Cardiac muscle cell (in vitro differentiated cells and primary cell): ENCODE results near the gene AMBN. TPM values are rescaled to one million over a fixed set of nuclear protein-coding genes. Genes with fewer than 3 reads are reported as not detected.

Experiments
- DNase-seq, 2 donors: peaks; one replicate each; pipeline versions ENCODE4 v3.0.0 to v3.0.0-alpha.2; 2010 to 2017; ENCODE audit warnings: low read depth in 1 of 2, low spot score in 1 of 2
- H3K27ac ChIP-seq: fragments of 200-600 bp; sonication (generic); 2 replicates; pipeline ENCODE4 v1.5.1; 2016
- H3K27me3 ChIP-seq: fragments of 200-600 bp; sonication (generic); 2 replicates; pipeline ENCODE4 v1.6.0; 2016; ENCODE audit warnings: control low read depth
- H3K36me3 ChIP-seq: fragments of 200-600 bp; sonication (generic); 2 replicates; pipeline ENCODE4 v1.5.1; 2016; ENCODE audit warnings: control low read depth
- H3K4me1 ChIP-seq: fragments of 200-600 bp; sonication (generic); 2 replicates; pipeline ENCODE4 v1.8.1; 2017; ENCODE audit warnings: low read depth, mild to moderate bottlenecking, mixed run types
- H3K4me3 ChIP-seq: fragments of 200-600 bp; sonication (generic); 2 replicates; pipeline ENCODE4 v1.5.1; 2016; ENCODE audit warnings: mild to moderate bottlenecking
- H3K9me3 ChIP-seq: fragments of 200-600 bp; sonication (generic); 2 replicates; pipeline ENCODE4 v1.5.1; 2017; ENCODE audit warnings: low read depth, mild to moderate bottlenecking, control low read depth
- polyA plus RNA-seq: library from polyadenylated mRNA; unstranded; fragments of >200 nt; fragmentation: Nextera tagmentation; extraction: Ambion mirVana; gene quantifications from 2 replicates; pipeline ENCODE4 v1.2.1, GENCODE V29; 2016
- total RNA-seq: library from RNA; depleted of rRNA; stranded (reverse); fragments of >200 nt; gene quantifications from 2 replicates; pipeline ENCODE4 v1.2.3, GENCODE V29; 2016
- TF ChIP-seq, protein P1 (sequence below): IDR thresholded peaks from 2 replicates; pipeline ENCODE4 v1.5.1; 2012; ENCODE audit warnings: low read depth, mild to moderate bottlenecking, low read length

AMBN gene
- total and polyA plus RNA-seq, 2 experiments from 2014 or later, result not detected

DNA sequence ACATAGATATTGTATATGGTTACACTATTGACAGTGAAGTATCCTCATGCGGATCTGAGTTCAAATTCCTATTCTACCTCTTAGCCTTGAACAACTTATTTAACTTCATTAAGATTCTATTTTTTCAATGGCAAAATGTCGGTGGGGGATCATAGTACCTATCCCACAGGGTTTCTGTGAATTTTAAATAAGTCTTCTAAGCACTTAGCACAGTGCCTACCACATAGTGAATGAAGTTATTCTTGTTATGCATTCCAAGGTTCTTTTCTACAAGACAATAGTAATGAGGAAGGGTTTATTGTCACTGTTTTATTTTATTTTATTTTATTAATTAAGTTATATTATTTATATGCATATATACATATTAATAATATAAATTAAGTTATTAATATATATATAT is 27.7 kb downstream of the AMBN start:
- no peak overlapping the region for H3K4me3 ChIP-seq
- TF ChIP-seq, protein P1, sequence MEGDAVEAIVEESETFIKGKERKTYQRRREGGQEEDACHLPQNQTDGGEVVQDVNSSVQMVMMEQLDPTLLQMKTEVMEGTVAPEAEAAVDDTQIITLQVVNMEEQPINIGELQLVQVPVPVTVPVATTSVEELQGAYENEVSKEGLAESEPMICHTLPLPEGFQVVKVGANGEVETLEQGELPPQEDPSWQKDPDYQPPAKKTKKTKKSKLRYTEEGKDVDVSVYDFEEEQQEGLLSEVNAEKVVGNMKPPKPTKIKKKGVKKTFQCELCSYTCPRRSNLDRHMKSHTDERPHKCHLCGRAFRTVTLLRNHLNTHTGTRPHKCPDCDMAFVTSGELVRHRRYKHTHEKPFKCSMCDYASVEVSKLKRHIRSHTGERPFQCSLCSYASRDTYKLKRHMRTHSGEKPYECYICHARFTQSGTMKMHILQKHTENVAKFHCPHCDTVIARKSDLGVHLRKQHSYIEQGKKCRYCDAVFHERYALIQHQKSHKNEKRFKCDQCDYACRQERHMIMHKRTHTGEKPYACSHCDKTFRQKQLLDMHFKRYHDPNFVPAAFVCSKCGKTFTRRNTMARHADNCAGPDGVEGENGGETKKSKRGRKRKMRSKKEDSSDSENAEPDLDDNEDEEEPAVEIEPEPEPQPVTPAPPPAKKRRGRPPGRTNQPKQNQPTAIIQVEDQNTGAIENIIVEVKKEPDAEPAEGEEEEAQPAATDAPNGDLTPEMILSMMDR, result no peak
- H3K27me3 ChIP-seq, result no peaks in the 10 kb centered on the region
- no peaks in the 10 kb centered on the region for H3K4me1 ChIP-seq
- no peaks in the 10 kb centered on the region for H3K36me3 ChIP-seq
- no peak for DNase-seq
- H3K27ac ChIP-seq, result no peak overlapping the region
- no peaks in the 10 kb centered on the region for H3K9me3 ChIP-seq

DNA sequence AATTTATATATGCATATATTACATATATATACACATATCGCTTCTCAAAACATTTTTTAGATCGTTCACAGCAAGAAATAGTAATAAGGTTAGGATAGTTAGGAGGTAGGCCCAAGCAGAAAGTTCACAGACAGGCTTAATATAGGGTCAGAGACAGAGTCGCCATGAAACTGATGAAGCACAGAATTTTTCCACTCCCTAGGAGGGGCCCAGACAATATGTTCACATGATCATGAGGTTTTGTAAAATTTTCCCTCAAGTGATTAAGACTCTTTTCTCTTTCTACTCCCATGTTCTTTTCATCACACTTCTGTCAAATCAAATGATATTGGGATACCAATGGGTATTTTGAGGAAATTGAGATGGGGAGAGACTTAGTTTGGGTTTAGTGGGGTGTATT is 31.3 kb downstream of the AMBN start:
- Histone ChIP-seq H3K36me3 (no peaks in the 10 kb centered on the region), H3K27me3 (no peaks in the 10 kb centered on the region), H3K4me3 (no peak overlapping the region), H3K27ac (no peak overlapping the region), H3K4me1 (no peaks in the 10 kb centered on the region), H3K9me3 (no peaks in the 10 kb centered on the region)
- no peak for DNase-seq
- TF ChIP-seq, protein P1, result no peak

DNA sequence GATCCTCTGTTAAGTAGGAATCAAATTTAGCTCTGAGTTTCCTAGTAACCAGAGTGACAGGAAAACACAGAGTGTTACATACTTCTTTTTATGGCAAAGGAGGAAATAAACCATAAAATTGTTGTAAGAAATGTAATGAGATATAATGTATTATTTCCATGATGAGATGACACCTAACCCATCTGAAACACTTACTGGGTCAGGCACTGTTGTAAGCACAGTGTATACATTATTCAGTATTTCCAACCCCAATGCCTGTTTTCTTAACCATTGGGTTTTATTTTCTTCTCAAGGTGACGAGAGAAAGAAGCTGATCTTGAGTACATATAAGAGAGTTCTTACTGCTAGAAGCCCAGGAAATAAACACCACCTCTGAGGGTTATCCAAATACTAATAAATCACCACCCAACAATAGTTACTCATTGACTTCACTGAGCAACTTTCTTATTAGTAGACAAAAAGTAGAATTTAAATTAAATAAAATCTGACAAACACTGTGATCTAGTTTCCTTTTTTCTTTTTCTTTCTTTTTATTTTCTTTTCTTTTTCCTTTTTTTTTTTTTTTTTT is 32.3 kb downstream of the AMBN start:
- DNase-seq, result no peak
- Histone ChIP-seq H3K36me3 (no peaks in the 10 kb centered on the region), H3K27ac (no peak overlapping the region), H3K4me3 (no peak overlapping the region), H3K27me3 (no peaks in the 10 kb centered on the region), H3K4me1 (no peaks in the 10 kb centered on the region), H3K9me3 (no peaks in the 10 kb centered on the region)
- TF ChIP-seq, protein P1, result no peak

DNA sequence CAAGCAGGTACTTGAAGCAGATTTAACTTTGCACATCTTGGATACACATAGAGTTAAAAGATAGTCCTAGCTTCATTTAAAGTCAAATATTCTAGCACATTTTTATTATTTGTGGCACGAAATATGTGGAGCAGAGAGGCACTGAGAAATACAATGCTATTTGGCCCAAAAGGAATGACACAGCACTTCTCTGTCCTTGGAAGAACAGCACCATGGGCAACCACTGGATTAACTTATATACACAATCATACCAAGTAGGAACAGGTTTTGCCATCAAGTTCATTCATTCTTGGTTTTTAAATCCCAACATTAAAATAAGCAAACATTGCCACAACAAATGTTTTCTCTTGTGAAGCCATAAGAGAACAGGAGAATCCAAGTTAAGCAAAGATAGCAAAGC is 35.6 kb downstream of the AMBN start:
- no peak overlapping the region for H3K27ac ChIP-seq
- H3K9me3 ChIP-seq, result no peaks in the 10 kb centered on the region
- H3K36me3 ChIP-seq, result no peaks in the 10 kb centered on the region
- H3K4me1 ChIP-seq, result no peaks in the 10 kb centered on the region
- no peak overlapping the region for H3K4me3 ChIP-seq
- TF ChIP-seq, protein P1, result no peak
- no peaks in the 10 kb centered on the region for H3K27me3 ChIP-seq
- no peak for DNase-seq

- no peaks in the 10 kb centered on the region for H3K27me3 ChIP-seq
- TF ChIP-seq, protein P1, result no peak
- no peaks in the 10 kb centered on the region for H3K9me3 ChIP-seq
- DNase-seq, result no peak
- H3K36me3 ChIP-seq, result no peaks in the 10 kb centered on the region
- no peaks in the 10 kb centered on the region for H3K4me1 ChIP-seq
- no peak within 1 kb of the TSS for H3K27ac ChIP-seq
- H3K4me3 ChIP-seq, result no peak within 1 kb of the TSS
These were observed 36.4 kb downstream of the AMBN start, which contains the start of gene ENAM for GRCh38 chr4:70628444-70628843. ENAM (plus strand) TSS chr4:70628744; CDS start chr4:70629501, 757 bp downstream.
